Measurements from ENCODE around the gene UST.
A peak's percentile ranks its signal among the peaks of the same experiment; 100 is the strongest.

Gene UST

DNA sequence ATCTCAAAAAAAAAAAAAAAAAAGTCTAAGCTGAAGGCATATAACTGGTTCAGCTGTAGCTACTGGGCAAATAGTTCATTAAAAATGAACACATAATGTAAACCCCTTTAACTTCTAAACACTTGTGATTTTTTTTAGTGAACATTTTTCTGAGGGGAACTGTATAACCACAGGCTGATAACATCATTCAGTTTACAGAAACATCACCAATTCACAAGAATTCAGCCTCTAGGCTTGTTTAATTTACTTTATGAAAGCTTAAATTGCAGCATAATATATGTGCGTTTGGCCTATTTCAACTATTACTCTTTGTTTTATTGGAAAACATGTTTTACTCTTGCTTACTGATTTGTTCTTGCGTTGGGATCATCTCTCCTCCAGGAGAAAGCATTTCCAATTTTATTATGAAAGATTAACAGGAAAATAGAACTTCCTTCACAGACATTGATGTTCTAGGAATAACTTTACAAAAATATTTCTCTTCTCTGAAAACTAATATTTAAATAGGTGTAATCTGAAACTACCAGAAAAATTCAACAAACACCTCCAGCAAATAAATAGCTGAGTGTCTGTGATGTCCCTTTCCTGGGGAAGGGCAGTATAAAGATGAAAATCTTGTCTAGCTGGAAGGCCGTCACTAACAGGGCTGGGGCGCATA is 284.5 kb downstream of the UST start:
- no peak overlapping the region for H3K4me2 ChIP-seq (ENCODE audit: insufficient read depth, low read length, poor library complexity, severe bottlenecking)
- no peak for DNase-seq (ENCODE audit: low spot score)
- no peak overlapping the region for H2BK12ac ChIP-seq (ENCODE audit: low read length)
- H4K91ac ChIP-seq (ENCODE audit: low read depth, low read length, poor library complexity), result no peak overlapping the region
- no peaks in the 10 kb centered on the region for H3K79me1 ChIP-seq (ENCODE audit: low read depth, low read length)
- H3K27me3 ChIP-seq (ENCODE audit: control insufficient read depth in 3 of 3, insufficient read depth in 3 of 3, low read depth in 1 of 3, low read length in 3 of 3), result no peaks in the 10 kb centered on the region
- no peak overlapping the region for H2BK5ac ChIP-seq (ENCODE audit: low read length)
- H3K4me1 ChIP-seq (ENCODE audit: control insufficient read depth in 2 of 2, insufficient read depth in 1 of 2, low read depth in 1 of 2, low read length in 2 of 2), result peaks cover 2 to 19% of the 10 kb centered on the region in 2 donors
- H3K14ac ChIP-seq (ENCODE audit: low read length), result no peak overlapping the region
- WGBS, 2 donors (ENCODE audit: extremely low coverage in 2 of 2, insufficient read length in 2 of 2, insufficient replicate concordance in 1 of 2), result no CpG with 5 or more reads among the region's 4 CpGs
- no peak overlapping the region for H2BK120ac ChIP-seq (ENCODE audit: low read depth, low read length)
- peaks cover 0 to under 1% of the 10 kb centered on the region in 2 donors for H3K9me3 ChIP-seq (replicated peaks in 1 of 2; ENCODE audit: control insufficient read depth in 2 of 2, insufficient read depth in 1 of 2, low read depth in 1 of 2, low read length in 2 of 2)
- no peaks in the 10 kb centered on the region for H3K36me3 ChIP-seq (replicated peaks in 1 of 2; ENCODE audit: control insufficient read depth in 2 of 2, insufficient read depth in 2 of 2, low read length in 2 of 2)
- no peak overlapping the region for H4K8ac ChIP-seq (ENCODE audit: low read depth, low read length)
- no peak overlapping the region for H3K23ac ChIP-seq (ENCODE audit: low read depth, low read length, poor library complexity)
- no peak overlapping the region for H2AFZ ChIP-seq (ENCODE audit: low read length)
- H3K4me3 ChIP-seq (ENCODE audit: low read length in 2 of 2), result no peak overlapping the region
- no peak overlapping the region for H2AK5ac ChIP-seq (ENCODE audit: low read depth, low read length)
- no peak overlapping the region for H3K27ac ChIP-seq (replicated peaks; ENCODE audit: low read length)
- H3K18ac ChIP-seq (ENCODE audit: low read length), result no peak overlapping the region
- no peak overlapping the region for H2BK15ac ChIP-seq (ENCODE audit: low read length)
- H3K4ac ChIP-seq (ENCODE audit: low read length), result no peak overlapping the region
- no peak overlapping the region for H3K9ac ChIP-seq (ENCODE audit: low read depth, low read length, poor library complexity)

DNA sequence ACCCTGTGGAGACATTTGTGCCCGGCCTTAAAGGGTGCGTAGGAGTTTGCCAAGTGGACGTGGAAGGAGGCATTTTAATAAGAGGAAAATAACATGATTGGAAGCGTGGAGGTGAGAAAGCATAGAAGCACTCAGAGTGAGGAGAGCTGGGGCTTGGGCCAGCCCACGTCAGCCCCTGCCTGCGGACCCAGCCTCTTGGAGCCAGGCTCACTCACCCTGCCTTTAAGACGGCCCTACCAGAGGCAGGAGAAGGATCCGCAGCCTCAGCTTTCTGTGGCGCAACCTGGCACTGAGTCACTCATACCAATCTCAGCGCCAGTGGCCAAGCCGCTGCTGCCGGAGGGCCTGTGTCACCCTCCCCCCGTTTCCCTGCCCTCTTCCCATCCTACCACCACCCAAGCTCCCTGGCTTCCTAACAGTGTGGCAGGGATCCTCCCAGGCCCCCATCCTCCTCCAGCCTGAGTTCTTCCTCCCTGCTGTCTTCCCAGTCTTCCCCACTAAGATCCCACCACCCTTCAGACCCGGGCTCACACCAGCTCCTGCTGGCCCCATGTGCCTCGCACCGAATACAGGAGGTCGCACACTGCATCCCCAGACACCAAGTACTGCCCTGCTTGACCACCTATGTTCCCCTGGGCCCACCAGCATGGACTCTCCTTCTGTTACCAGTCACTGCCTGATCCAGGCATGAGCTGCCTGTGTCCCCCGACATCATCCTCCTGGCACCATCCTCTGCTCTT is 285.2 kb downstream of the UST start:
- H3K18ac ChIP-seq (ENCODE audit: low read length), result peak overlapping the region; percentile 65
- no peaks in the 10 kb centered on the region for H3K36me3 ChIP-seq (replicated peaks in 1 of 2; ENCODE audit: control insufficient read depth in 2 of 2, insufficient read depth in 2 of 2, low read length in 2 of 2)
- H2BK15ac ChIP-seq (ENCODE audit: low read length), result no peak overlapping the region
- no CpG with 5 or more reads among the region's 18 CpGs for WGBS, 2 donors (ENCODE audit: extremely low coverage in 2 of 2, insufficient read length in 2 of 2, insufficient replicate concordance in 1 of 2)
- H3K4me2 ChIP-seq (ENCODE audit: insufficient read depth, low read length, poor library complexity, severe bottlenecking), result no peak overlapping the region
- no peak overlapping the region for H4K91ac ChIP-seq (ENCODE audit: low read depth, low read length, poor library complexity)
- no peak overlapping the region for H2BK120ac ChIP-seq (ENCODE audit: low read depth, low read length)
- H3K14ac ChIP-seq (ENCODE audit: low read length), result peak overlapping the region; percentile 50
- H2AFZ ChIP-seq (ENCODE audit: low read length), result no peak overlapping the region
- H4K8ac ChIP-seq (ENCODE audit: low read depth, low read length), result no peak overlapping the region
- H2AK5ac ChIP-seq (ENCODE audit: low read depth, low read length), result peak overlapping the region; percentile 58
- H2BK5ac ChIP-seq (ENCODE audit: low read length), result no peak overlapping the region
- no peak overlapping the region for H3K4me3 ChIP-seq (ENCODE audit: low read length in 2 of 2)
- no peaks in the 10 kb centered on the region for H3K27me3 ChIP-seq (ENCODE audit: control insufficient read depth in 3 of 3, insufficient read depth in 3 of 3, low read depth in 1 of 3, low read length in 3 of 3)
- no peak overlapping the region for H3K27ac ChIP-seq (replicated peaks; ENCODE audit: low read length)
- H2BK12ac ChIP-seq (ENCODE audit: low read length), result peak overlapping the region; percentile 14
- no peak overlapping the region for H3K23ac ChIP-seq (ENCODE audit: low read depth, low read length, poor library complexity)
- DNase-seq (ENCODE audit: low spot score), result no peak
- peak overlapping the region; percentile 30 for H3K9ac ChIP-seq (ENCODE audit: low read depth, low read length, poor library complexity)
- H3K79me1 ChIP-seq (ENCODE audit: low read depth, low read length), result no peaks in the 10 kb centered on the region
- H3K4ac ChIP-seq (ENCODE audit: low read length), result no peak overlapping the region
- peaks cover 5 to 22% of the 10 kb centered on the region in 2 donors for H3K4me1 ChIP-seq (ENCODE audit: control insufficient read depth in 2 of 2, insufficient read depth in 1 of 2, low read depth in 1 of 2, low read length in 2 of 2)
- H3K9me3 ChIP-seq (replicated peaks in 1 of 2; ENCODE audit: control insufficient read depth in 2 of 2, insufficient read depth in 1 of 2, low read depth in 1 of 2, low read length in 2 of 2), result no peaks in the 10 kb centered on the region

GRCh38 chr6:149032599-149033405 is 286.0 kb downstream of the UST start:
- H3K4me2 ChIP-seq (ENCODE audit: insufficient read depth, low read length, poor library complexity, severe bottlenecking), result no peak overlapping the region
- peak overlapping the region; percentile 58 for H2AK5ac ChIP-seq (ENCODE audit: low read depth, low read length)
- H3K79me1 ChIP-seq (ENCODE audit: low read depth, low read length), result no peaks in the 10 kb centered on the region
- no peak overlapping the region for H3K4ac ChIP-seq (ENCODE audit: low read length)
- H3K27me3 ChIP-seq (ENCODE audit: control insufficient read depth in 3 of 3, insufficient read depth in 3 of 3, low read depth in 1 of 3, low read length in 3 of 3), result no peaks in the 10 kb centered on the region
- no peak overlapping the region for H4K8ac ChIP-seq (ENCODE audit: low read depth, low read length)
- H3K23ac ChIP-seq (ENCODE audit: low read depth, low read length, poor library complexity), result no peak overlapping the region
- no peak overlapping the region for H2AFZ ChIP-seq (ENCODE audit: low read length)
- H3K9ac ChIP-seq (ENCODE audit: low read depth, low read length, poor library complexity), result no peak overlapping the region
- no peak overlapping the region for H2BK15ac ChIP-seq (ENCODE audit: low read length)
- no peak overlapping the region for H4K91ac ChIP-seq (ENCODE audit: low read depth, low read length, poor library complexity)
- H3K18ac ChIP-seq (ENCODE audit: low read length), result peak overlapping the region; percentile 65
- H3K4me3 ChIP-seq (ENCODE audit: low read length in 2 of 2), result no peak overlapping the region
- H3K36me3 ChIP-seq (replicated peaks in 1 of 2; ENCODE audit: control insufficient read depth in 2 of 2, insufficient read depth in 2 of 2, low read length in 2 of 2), result no peaks in the 10 kb centered on the region
- H3K9me3 ChIP-seq (replicated peaks in 1 of 2; ENCODE audit: control insufficient read depth in 2 of 2, insufficient read depth in 1 of 2, low read depth in 1 of 2, low read length in 2 of 2), result no peaks in the 10 kb centered on the region
- peaks cover 11 to 27% of the 10 kb centered on the region in 2 donors for H3K4me1 ChIP-seq (ENCODE audit: control insufficient read depth in 2 of 2, insufficient read depth in 1 of 2, low read depth in 1 of 2, low read length in 2 of 2)
- H2BK120ac ChIP-seq (ENCODE audit: low read depth, low read length), result no peak overlapping the region
- no peak for DNase-seq (ENCODE audit: low spot score)
- H2BK5ac ChIP-seq (ENCODE audit: low read length), result no peak overlapping the region
- WGBS, 2 donors (ENCODE audit: extremely low coverage in 2 of 2, insufficient read length in 2 of 2, insufficient replicate concordance in 1 of 2), result no CpG with 5 or more reads among the region's 8 CpGs
- H3K27ac ChIP-seq (replicated peaks; ENCODE audit: low read length), result no peak overlapping the region
- peak overlapping the region; percentile 50 for H3K14ac ChIP-seq (ENCODE audit: low read length)
- H2BK12ac ChIP-seq (ENCODE audit: low read length), result no peak overlapping the region

GRCh38 chr6:149033454-149033853 is 286.6 kb downstream of the UST start:
- Histone ChIP-seq H3K9ac (ENCODE audit: low read depth, low read length, poor library complexity) (no peak overlapping the region), H2BK15ac (ENCODE audit: low read length) (no peak overlapping the region), H3K14ac (ENCODE audit: low read length) (no peak overlapping the region), H3K9me3 (replicated peaks in 1 of 2; ENCODE audit: control insufficient read depth in 2 of 2, insufficient read depth in 1 of 2, low read depth in 1 of 2, low read length in 2 of 2) (no peaks in the 10 kb centered on the region), H2AFZ (ENCODE audit: low read length) (no peak overlapping the region), H3K36me3 (replicated peaks in 1 of 2; ENCODE audit: control insufficient read depth in 2 of 2, insufficient read depth in 2 of 2, low read length in 2 of 2) (no peaks in the 10 kb centered on the region), H3K27ac (replicated peaks; ENCODE audit: low read length) (no peak overlapping the region), H2BK5ac (ENCODE audit: low read length) (no peak overlapping the region), H2BK120ac (ENCODE audit: low read depth, low read length) (no peak overlapping the region), H3K4me2 (ENCODE audit: insufficient read depth, low read length, poor library complexity, severe bottlenecking) (no peak overlapping the region), H2AK5ac (ENCODE audit: low read depth, low read length) (no peak overlapping the region), H3K79me1 (ENCODE audit: low read depth, low read length) (no peaks in the 10 kb centered on the region), H4K8ac (ENCODE audit: low read depth, low read length) (no peak overlapping the region), H3K18ac (ENCODE audit: low read length) (no peak overlapping the region), H3K4me1 (ENCODE audit: control insufficient read depth in 2 of 2, insufficient read depth in 1 of 2, low read depth in 1 of 2, low read length in 2 of 2) (peaks cover 11 to 27% of the 10 kb centered on the region in 2 donors), H3K4me3 (ENCODE audit: low read length in 2 of 2) (no peak overlapping the region), H2BK12ac (ENCODE audit: low read length) (no peak overlapping the region), H3K23ac (ENCODE audit: low read depth, low read length, poor library complexity) (no peak overlapping the region), H3K27me3 (ENCODE audit: control insufficient read depth in 3 of 3, insufficient read depth in 3 of 3, low read depth in 1 of 3, low read length in 3 of 3) (no peaks in the 10 kb centered on the region), H3K4ac (ENCODE audit: low read length) (no peak overlapping the region), H4K91ac (ENCODE audit: low read depth, low read length, poor library complexity) (no peak overlapping the region)
- no peak for DNase-seq (ENCODE audit: low spot score)
- WGBS, 2 donors (ENCODE audit: extremely low coverage in 2 of 2, insufficient read length in 2 of 2, insufficient replicate concordance in 1 of 2), result no CpG with 5 or more reads among the region's 5 CpGs
